GM12873 (cell line): Measurements from ENCODE around the gene AGPAT3.

Experiments used
- CTCF ChIP-seq: IDR thresholded peaks from 2 replicates; pipeline ENCODE4 v1.5.1; 2012; ENCODE audit warnings: low read depth, mild to moderate bottlenecking, moderate library complexity, low read length, control low read depth; ENCODE audit not compliant: insufficient read depth; ENCODE audit errors: missing control alignments

The AGPAT3 gene

GRCh38 chr21:43849532-43850299 is 15.3 kb upstream of the AGPAT3 start:
- no peak for TF ChIP-seq CTCF

- no peak for TF ChIP-seq CTCF
These were observed 14.2 kb upstream of the AGPAT3 start for GRCh38 chr21:43850728-43851295.

- no peak for TF ChIP-seq CTCF
These were observed 13.4 kb upstream of the AGPAT3 start for GRCh38 chr21:43851593-43851992.

GRCh38 chr21:43853851-43854772 is 10.9 kb upstream of the AGPAT3 start:
- no peak for TF ChIP-seq CTCF

GRCh38 chr21:43854773-43855633 is 10.0 kb upstream of the AGPAT3 start:
- TF ChIP-seq CTCF: no peak

- no peak for TF ChIP-seq CTCF
These were observed 9.1 kb upstream of the AGPAT3 start for GRCh38 chr21:43855955-43856354.
